BJ (cell line): ENCODE data around the gene WWP2. TPM values are rescaled to one million over a fixed set of nuclear protein-coding genes. Genes with fewer than 3 reads are reported as not detected.
"Not testable (repeated sequence)": the region's sequence is repeated elsewhere in the genome, so short reads cannot be mapped to it uniquely, and the experiment has no call there.

Experiments
- CTCF ChIA-PET: fragments of 350-600 bp; formaldehyde crosslinking; extraction: SDS; loops from one replicate; lab custom pipeline; 2021; ENCODE audit warnings: antibody characterized with exemption, inconsistent platforms; lab: Yijun Ruan, JAX
- POLR2A ChIA-PET: fragments of 300-600 bp; sonication (Branson Sonifier 250); formaldehyde crosslinking; extraction: SDS; loops from one replicate; lab custom pipeline; 2021; ENCODE audit warnings: antibody characterized with exemption; lab: Charles Lee
- DNase-seq: peaks from one replicate; pipeline ENCODE4 v3.0.0-alpha.2; 2011; ENCODE audit warnings: low read depth
- H3K27me3 ChIP-seq: 2 replicates; pipeline ENCODE4 v1.6.0; 2011; ENCODE audit warnings: low read length; ENCODE audit not compliant: control insufficient read depth, insufficient read depth
- H3K36me3 ChIP-seq: 2 replicates; pipeline ENCODE4 v1.5.1; 2011; ENCODE audit warnings: low read length; ENCODE audit not compliant: control insufficient read depth, insufficient read depth
- H3K4me3 ChIP-seq: 2 replicates; pipeline ENCODE4 v1.5.1; 2011; ENCODE audit warnings: low read depth, mild to moderate bottlenecking, control low read depth, low read length
- polyA plus RNA-seq: library from polyadenylated mRNA; depleted of rRNA; stranded (reverse); fragments of >200 nt; gene quantifications from 2 replicates; pipeline ENCODE4 v1.2.3, GENCODE V29; 2011
- TF ChIP-seq, protein P1 (sequence below): IDR thresholded peaks from 2 replicates; pipeline ENCODE4 v1.5.1; 2011; ENCODE audit warnings: low read depth, mild to moderate bottlenecking, control low read depth, inconsistent platforms, low read length, moderate library complexity; ENCODE audit not compliant: insufficient read depth

The WWP2 gene
- polyA plus RNA-seq, 1 experiment = 16.8 TPM

- Histone ChIP-seq H3K27me3 (no peaks in the 10 kb centered on the region), H3K36me3 (peaks cover 1% of the 10 kb centered on the region; the same call in 1 of the 2 replicates), H3K4me3 (no peak overlapping the region)
- ChIA-PET CTCF (interaction anchor here (0.8 to 9.6 kb wide), 2 partner anchors 12 to 138 kb away, joined by 3 to 318 read pairs; no protein-coding TSS in a partner anchor), POLR2A (no interaction called here)
- DNase-seq = no peak
- TF ChIP-seq, protein P1, sequence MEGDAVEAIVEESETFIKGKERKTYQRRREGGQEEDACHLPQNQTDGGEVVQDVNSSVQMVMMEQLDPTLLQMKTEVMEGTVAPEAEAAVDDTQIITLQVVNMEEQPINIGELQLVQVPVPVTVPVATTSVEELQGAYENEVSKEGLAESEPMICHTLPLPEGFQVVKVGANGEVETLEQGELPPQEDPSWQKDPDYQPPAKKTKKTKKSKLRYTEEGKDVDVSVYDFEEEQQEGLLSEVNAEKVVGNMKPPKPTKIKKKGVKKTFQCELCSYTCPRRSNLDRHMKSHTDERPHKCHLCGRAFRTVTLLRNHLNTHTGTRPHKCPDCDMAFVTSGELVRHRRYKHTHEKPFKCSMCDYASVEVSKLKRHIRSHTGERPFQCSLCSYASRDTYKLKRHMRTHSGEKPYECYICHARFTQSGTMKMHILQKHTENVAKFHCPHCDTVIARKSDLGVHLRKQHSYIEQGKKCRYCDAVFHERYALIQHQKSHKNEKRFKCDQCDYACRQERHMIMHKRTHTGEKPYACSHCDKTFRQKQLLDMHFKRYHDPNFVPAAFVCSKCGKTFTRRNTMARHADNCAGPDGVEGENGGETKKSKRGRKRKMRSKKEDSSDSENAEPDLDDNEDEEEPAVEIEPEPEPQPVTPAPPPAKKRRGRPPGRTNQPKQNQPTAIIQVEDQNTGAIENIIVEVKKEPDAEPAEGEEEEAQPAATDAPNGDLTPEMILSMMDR = no peak
Observed at GRCh38 chr16:69794486-69794885, 32.4 kb downstream of the WWP2 start.

GRCh38 chr16:69796285-69797118 is 34.4 kb downstream of the WWP2 start:
- DNase-seq = no peak
- Histone ChIP-seq H3K4me3 (no peak overlapping the region), H3K27me3 (no peaks in the 10 kb centered on the region), H3K36me3 (no peaks in the 10 kb centered on the region; the same call in 1 of the 2 replicates)
- TF ChIP-seq, protein P1 = peak; percentile 78
- ChIA-PET POLR2A (no interaction called here), CTCF (interaction anchor here (0.6 to 9.6 kb wide), 21 partner anchors 9 to 136 kb away, joined by 3 to 318 read pairs (median 3); no protein-coding TSS in a partner anchor)

- DNase-seq = no peak
- H3K27me3 ChIP-seq = no peaks in the 10 kb centered on the region
- ChIA-PET CTCF (interaction anchor here (0.7 to 9.6 kb wide), 11 partner anchors 9 to 143 kb away, joined by 3 to 318 read pairs (median 3); no protein-coding TSS in a partner anchor), POLR2A (interaction anchor here (0.6 kb wide), 1 partner anchor 67 kb away, joined by 7 read pairs; no protein-coding TSS in a partner anchor)
- no peaks in the 10 kb centered on the region; the same call in 1 of the 2 replicates for H3K36me3 ChIP-seq
- TF ChIP-seq, protein P1 = peak; percentile 57
- no peak overlapping the region for H3K4me3 ChIP-seq
Observed at GRCh38 chr16:69798466-69798865, 36.3 kb downstream of the WWP2 start.

DNA sequence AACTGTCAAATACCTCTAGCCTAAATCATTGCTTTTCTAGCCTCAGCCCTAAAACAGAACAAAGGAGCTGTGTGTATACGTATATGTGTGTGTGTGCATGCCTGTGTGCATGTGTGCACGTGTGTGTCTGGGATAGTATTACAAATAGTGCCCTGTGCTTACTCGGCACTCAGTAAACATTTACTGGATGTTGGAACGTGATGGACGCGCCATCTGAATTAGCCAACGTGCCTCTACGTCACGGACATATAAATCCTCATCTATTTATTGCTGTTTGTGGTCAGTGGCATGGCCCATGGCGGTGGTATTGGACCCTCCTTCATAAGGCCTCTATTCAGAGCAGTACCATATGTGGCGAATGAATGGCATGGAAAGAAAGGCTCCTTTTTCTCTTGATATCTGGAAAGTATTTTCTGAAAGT is 37.5 kb downstream of the WWP2 start:
- TF ChIP-seq, protein P1 = no peak
- no peaks in the 10 kb centered on the region; the same call in 1 of the 2 replicates for H3K36me3 ChIP-seq
- no peaks in the 10 kb centered on the region for H3K27me3 ChIP-seq
- no peak for DNase-seq
- no peak overlapping the region for H3K4me3 ChIP-seq
- CTCF ChIA-PET = interaction anchor here (0.7 to 9.6 kb wide), 9 partner anchors 8 to 133 kb away, joined by 3 to 318 read pairs (median 3); no protein-coding TSS in a partner anchor
- POLR2A ChIA-PET = no interaction called here

DNA sequence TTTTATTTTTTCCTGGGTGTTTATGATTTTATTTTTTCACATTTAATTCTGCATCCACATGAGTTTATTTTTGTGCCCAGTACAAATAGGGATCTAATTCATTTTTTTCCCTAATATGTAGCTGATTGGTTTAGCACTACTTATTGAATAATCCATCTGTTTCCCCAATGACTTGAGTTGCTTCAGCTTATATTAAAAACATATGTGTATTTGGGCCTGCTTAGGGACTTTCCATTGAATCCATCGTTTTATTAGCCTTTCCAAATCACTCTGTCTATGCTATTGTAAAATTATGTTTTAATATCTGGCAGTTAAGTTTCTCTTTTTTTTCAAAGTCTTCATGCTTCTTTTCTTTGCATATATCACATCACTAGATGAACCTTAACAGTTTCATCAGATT is 42.2 kb downstream of the WWP2 start:
- CTCF ChIA-PET = interaction anchor here (0.6 to 1.7 kb wide), 2 partner anchors 14 to 126 kb away, joined by 3 to 8 read pairs; no protein-coding TSS in a partner anchor

DNA sequence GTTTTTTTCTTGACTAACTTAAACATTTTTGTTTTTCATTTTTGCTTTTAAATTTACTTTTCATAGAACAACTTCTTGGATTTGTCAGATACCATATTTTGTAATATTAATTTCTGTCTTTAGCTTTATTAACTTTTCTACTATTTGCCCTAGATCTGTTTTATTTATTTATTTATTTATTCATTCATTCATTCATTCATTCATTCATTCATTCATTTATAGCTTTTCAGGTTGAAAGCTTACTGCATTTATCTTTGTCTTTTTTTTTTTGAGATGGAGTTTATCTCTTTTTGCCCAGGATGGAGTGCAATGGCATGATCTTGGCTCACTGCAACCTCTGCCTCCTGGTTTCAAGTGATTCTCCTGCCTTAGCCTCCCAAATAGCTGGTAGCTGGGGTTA is 44.6 kb downstream of the WWP2 start:
- H3K27me3 ChIP-seq, H3K36me3 ChIP-seq, POLR2A ChIA-PET, H3K4me3 ChIP-seq, DNase-seq: not testable (repeated sequence)
- CTCF ChIA-PET = interaction anchor here (0.6 to 1.4 kb wide), 5 partner anchors 8 to 123 kb away, joined by 3 to 7 read pairs (median 5); no protein-coding TSS in a partner anchor

More for the DNA sequence above, 42.2 kb downstream of the WWP2 start:
- H3K36me3 ChIP-seq = no peaks in the 10 kb centered on the region; the same call in 1 of the 2 replicates
- POLR2A ChIA-PET = interaction anchor here (0.5 kb wide), 1 partner anchor 170 kb away, joined by 7 read pairs; no protein-coding TSS in a partner anchor
- no peak for DNase-seq
- H3K27me3 ChIP-seq = no peaks in the 10 kb centered on the region
- TF ChIP-seq, protein P1 = no peak
- H3K4me3 ChIP-seq = no peak overlapping the region
